ENCODE data around the gene SYT2. TPM values are rescaled to one million over a fixed set of nuclear protein-coding genes. Genes with fewer than 3 reads are reported as not detected.

The SYT2 gene
- total RNA-seq, 1 donor from 2014 or later = 0.07 TPM

DNA sequence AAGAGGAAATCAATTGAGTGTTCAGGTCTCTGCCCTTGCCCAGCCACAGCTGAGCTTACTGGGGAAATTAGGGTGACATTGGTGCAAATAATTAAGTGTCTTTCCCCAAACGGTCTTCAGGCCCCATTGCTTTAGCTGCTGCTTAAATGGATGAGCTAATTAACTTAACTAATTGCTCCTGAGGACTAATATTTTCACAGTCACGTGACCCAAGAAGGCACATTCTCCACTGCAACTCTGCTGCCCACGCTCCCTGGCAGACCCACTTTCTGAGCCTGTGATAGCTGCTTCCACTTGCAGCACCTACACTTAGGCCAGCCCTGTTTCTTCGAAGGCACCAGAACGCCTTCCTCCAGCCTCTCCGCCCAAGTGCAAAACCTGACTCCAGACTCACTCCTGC, 56.2 kb downstream of the SYT2 start:
- peaks cover 80% of the 10 kb centered on the region for H3K27me3 Mint-ChIP-seq (ENCODE audit: low read depth)
- H3K4me3 Mint-ChIP-seq (ENCODE audit: unreplicated experiment) = no peak overlapping the region
- H3K4me1 Mint-ChIP-seq (ENCODE audit: low read depth) = no peaks in the 10 kb centered on the region

DNA sequence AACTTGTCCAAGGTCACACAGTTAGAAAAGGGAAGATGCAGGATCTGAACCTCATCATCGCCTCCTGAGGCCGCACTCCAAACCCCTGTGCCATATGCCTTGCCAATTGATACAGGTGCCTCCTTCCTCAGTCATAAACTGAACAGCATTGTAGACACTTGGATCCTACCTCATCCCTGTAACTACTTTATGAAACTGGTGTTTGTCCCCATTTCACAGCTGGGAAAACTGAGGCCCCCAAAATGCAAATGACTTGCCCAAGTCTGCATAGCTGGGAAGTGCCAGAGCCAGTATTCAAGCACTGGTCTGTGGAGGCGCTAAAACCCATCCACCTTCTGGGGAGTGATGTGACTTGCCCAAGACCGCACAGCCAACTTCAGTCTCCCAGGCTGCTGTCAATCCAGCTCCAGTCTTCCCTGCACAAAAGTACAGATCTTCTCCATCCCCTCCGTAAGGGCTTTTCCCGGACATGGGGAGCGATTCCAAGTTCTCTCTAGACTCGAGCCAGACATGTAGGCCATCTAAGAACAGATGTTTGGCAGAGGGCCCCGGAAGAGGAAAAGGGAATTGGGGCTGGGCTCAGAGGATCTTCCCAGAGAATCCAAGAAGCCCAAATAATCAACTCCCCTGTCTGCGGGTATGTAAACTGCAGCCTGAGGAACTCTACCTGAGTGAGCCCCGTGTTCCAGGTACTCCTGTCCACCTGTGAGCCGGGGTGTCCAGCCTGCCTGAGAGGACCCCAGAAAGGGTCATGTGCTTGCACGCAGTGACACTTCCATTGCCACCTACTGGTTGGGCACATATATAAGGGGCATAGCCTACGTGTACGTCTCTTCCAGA, 60.5 kb downstream of the SYT2 start:
- DNase-seq (ENCODE audit: low spot score) = no peak
- Mint-ChIP-seq H3K27me3 (ENCODE audit: low read depth) (peaks cover 81% of the 10 kb centered on the region), H3K27ac (ENCODE audit: unreplicated experiment) (no peak overlapping the region), H3K9me3 (ENCODE audit: low read depth) (no peaks in the 10 kb centered on the region), H3K4me3 (ENCODE audit: unreplicated experiment) (no peak overlapping the region), H3K4me1 (ENCODE audit: low read depth) (peaks cover under 1% of the 10 kb centered on the region), H3K36me3 (ENCODE audit: low read depth) (no peaks in the 10 kb centered on the region)
- TF ChIP-seq, protein P1, sequence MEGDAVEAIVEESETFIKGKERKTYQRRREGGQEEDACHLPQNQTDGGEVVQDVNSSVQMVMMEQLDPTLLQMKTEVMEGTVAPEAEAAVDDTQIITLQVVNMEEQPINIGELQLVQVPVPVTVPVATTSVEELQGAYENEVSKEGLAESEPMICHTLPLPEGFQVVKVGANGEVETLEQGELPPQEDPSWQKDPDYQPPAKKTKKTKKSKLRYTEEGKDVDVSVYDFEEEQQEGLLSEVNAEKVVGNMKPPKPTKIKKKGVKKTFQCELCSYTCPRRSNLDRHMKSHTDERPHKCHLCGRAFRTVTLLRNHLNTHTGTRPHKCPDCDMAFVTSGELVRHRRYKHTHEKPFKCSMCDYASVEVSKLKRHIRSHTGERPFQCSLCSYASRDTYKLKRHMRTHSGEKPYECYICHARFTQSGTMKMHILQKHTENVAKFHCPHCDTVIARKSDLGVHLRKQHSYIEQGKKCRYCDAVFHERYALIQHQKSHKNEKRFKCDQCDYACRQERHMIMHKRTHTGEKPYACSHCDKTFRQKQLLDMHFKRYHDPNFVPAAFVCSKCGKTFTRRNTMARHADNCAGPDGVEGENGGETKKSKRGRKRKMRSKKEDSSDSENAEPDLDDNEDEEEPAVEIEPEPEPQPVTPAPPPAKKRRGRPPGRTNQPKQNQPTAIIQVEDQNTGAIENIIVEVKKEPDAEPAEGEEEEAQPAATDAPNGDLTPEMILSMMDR (IDR thresholded peaks at IDR 0.05) = no peak

More for the DNA sequence above, 56.2 kb downstream of the SYT2 start:
- TF ChIP-seq, protein P1 (IDR thresholded peaks at IDR 0.05) = no peak
- Mint-ChIP-seq H3K27ac (ENCODE audit: unreplicated experiment) (no peak overlapping the region), H3K9me3 (ENCODE audit: low read depth) (no peaks in the 10 kb centered on the region), H3K36me3 (ENCODE audit: low read depth) (no peaks in the 10 kb centered on the region)
- DNase-seq (ENCODE audit: low spot score) = no peak

DNA sequence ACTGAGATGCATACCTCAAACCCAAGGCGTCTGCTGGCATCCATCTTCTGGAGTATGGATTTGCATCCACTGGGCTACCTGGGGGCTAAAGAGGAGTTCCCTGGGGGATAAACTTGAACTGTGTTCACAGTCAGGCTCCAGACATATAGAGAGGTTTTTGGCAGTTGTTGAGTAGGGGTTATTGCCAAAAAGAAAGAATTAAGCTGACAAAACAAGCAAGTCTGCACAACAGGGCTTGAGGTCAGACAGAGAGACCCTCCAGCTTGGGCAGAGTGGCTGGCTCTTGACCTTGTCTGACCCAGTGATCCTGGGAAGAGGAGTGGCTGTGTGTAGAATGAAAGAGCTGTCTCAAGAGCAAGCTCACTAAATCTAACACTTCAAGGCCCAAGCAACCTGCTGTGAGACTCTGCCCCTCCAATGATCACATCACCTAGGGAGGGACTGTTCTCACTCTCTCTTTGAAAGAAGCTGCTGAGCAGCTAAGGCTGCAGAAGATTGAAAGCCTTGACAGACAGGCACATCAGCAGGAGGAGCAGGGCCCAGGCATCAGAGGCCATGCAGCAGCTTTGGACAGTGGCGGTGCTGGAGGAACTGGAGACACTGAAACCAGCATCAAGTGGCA, 61.5 kb downstream of the SYT2 start:
- Mint-ChIP-seq H3K36me3 (ENCODE audit: low read depth) (no peaks in the 10 kb centered on the region), H3K9me3 (ENCODE audit: low read depth) (no peaks in the 10 kb centered on the region), H3K4me3 (ENCODE audit: unreplicated experiment) (no peak overlapping the region), H3K4me1 (ENCODE audit: low read depth) (peaks cover 10% of the 10 kb centered on the region), H3K27ac (ENCODE audit: unreplicated experiment) (no peak overlapping the region), H3K27me3 (ENCODE audit: low read depth) (peaks cover 82% of the 10 kb centered on the region)
- DNase-seq (ENCODE audit: low spot score) = no peak
- TF ChIP-seq, protein P1 (IDR thresholded peaks at IDR 0.05) = no peak

DNA sequence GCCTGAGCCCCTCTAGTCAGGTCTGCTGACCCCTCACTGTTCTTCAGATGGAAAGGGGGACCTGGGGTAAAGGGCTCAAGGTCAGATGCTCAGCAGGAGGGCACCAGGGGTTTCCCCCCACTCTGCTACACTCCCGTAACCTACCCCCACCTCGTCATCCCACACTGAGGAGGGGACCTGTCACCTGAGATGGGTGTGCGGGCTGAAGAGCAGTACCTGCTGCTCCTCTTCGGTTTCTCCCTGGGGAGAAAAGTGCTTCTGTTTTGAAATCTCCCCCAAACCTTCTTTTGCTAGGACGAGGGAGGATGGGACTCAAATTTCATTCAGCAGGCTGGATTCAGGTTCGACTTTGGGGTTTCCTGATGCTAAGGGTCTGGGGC, 65.2 kb downstream of the SYT2 start:
- Mint-ChIP-seq H3K36me3 (ENCODE audit: low read depth) (no peaks in the 10 kb centered on the region), H3K4me3 (ENCODE audit: unreplicated experiment) (no peak overlapping the region)

More for the DNA sequence above, 65.2 kb downstream of the SYT2 start:
- Mint-ChIP-seq H3K27ac (ENCODE audit: unreplicated experiment) (no peak overlapping the region), H3K9me3 (ENCODE audit: low read depth) (no peaks in the 10 kb centered on the region), H3K4me1 (ENCODE audit: low read depth) (peaks cover 19% of the 10 kb centered on the region), H3K27me3 (ENCODE audit: low read depth) (peaks cover 76% of the 10 kb centered on the region)
- DNase-seq (ENCODE audit: low spot score) = no peak
- TF ChIP-seq, protein P1 (IDR thresholded peaks at IDR 0.05) = no peak

Measured in chondrocyte (in vitro differentiated cells).